ENCODE results near the gene SAXO2. TPM values are rescaled to one million over a fixed set of nuclear protein-coding genes. Genes with fewer than 3 reads are reported as not detected.
"Not testable (repeated sequence)": the region's sequence is repeated elsewhere in the genome, so short reads cannot be mapped to it uniquely, and the experiment has no call there.

Gene SAXO2
- total RNA-seq, 1 donor from 2014 or later, result 15.8 TPM

DNA sequence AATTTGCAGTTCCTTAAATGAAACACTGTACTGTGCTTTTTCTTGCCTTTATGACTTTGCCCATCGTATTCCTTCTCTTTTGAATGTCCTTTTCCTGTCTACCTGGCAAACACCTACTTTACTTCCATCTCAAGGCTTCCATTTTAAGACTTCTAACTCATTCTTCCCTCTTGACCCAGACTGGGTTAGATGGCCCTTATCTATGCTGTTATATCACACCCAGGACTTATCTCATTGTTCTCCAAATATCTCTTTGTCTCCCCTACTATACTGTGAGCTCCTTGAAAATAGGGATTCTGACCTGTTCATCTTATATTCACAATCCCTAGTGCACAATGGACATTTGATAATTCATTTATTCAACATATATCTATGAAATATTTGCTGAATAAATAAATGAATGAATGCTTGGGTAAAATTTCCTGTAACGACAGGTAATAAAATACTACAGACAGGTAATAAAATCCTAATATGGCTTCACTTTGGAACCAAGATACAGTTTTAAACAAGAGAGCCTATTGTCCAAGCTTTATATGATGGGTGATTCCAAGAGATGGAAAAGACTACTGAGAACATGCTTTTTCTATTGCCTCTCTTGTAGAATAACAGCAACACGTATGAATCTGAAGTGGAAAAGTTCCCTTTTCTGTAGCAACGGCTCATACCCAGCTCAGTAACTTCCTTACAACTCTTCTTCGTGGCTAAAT is 22.8 kb upstream of the SAXO2 start:
- DNase-seq, result no peak
- ATAC-seq, result no peak
- H3K27me3 ChIP-seq (ENCODE audit: low read depth), result no peaks in the 10 kb centered on the region
- H3K9me3 ChIP-seq, result no peaks in the 10 kb centered on the region
- TF ChIP-seq, protein P1, sequence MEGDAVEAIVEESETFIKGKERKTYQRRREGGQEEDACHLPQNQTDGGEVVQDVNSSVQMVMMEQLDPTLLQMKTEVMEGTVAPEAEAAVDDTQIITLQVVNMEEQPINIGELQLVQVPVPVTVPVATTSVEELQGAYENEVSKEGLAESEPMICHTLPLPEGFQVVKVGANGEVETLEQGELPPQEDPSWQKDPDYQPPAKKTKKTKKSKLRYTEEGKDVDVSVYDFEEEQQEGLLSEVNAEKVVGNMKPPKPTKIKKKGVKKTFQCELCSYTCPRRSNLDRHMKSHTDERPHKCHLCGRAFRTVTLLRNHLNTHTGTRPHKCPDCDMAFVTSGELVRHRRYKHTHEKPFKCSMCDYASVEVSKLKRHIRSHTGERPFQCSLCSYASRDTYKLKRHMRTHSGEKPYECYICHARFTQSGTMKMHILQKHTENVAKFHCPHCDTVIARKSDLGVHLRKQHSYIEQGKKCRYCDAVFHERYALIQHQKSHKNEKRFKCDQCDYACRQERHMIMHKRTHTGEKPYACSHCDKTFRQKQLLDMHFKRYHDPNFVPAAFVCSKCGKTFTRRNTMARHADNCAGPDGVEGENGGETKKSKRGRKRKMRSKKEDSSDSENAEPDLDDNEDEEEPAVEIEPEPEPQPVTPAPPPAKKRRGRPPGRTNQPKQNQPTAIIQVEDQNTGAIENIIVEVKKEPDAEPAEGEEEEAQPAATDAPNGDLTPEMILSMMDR (IDR thresholded peaks at IDR 0.05), result no peak
- no peak overlapping the region for H3K27ac ChIP-seq
- H3K4me1 ChIP-seq, result no peaks in the 10 kb centered on the region
- intact Hi-C loops (cut with DNase I), result no loop called here
- H3K4me3 ChIP-seq, result no peak overlapping the region
- peaks cover 45% of the 10 kb centered on the region for H3K36me3 ChIP-seq

DNA sequence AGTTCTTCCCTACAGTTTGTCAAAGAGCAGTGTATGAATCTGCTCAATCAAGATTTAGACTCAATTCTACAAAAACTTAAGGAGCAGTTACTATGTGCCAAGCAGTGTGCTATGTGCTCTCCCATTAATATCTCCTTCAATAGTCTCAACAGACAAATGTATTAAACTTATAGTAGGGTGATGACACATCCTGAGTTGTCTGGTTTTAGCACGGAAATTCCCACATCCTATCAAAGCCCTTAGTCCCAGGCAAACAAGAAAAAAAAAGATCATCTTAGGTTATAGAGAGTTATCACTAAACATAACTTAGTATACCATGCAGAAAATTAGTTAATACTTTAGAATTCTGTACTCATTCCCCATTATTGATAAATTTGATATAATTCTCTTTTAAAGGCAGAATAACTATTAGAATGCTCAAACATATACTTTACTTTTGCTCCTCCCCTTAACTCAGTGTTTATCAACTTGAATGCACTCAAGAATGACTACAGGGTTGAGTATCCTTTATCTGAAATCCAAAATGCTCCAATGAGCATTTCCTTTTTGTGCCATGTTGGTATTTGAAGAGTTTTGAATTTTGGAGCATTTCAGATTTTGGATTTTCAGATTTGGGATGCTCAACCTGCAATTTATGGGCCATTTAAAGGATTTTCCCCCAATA is 20.6 kb upstream of the SAXO2 start:
- H3K27ac ChIP-seq; H3K4me1 ChIP-seq; DNase-seq; intact Hi-C loops (cut with DNase I); ATAC-seq; H3K4me3 ChIP-seq; H3K9me3 ChIP-seq; H3K27me3 ChIP-seq (ENCODE audit: low read depth): not testable (repeated sequence)
- peaks cover 40% of the 10 kb centered on the region for H3K36me3 ChIP-seq

DNA sequence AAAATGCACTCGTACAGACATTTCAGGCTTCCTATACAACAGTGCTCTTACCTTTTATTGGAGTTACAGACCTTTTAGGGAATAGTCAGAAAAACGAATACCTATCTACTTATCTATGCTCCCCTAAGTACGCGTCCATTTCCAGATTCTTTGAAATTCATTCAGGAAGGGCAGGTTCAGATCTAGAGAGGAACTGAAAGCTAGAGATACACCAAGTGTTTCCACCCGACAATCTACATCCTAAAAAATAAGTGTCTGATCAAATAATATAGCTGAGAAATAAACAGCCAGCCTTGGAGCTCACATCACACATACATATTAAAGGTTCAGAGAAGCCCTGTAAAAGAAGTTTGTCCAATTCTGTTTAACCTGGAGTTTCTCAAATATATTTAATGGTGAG is 19.0 kb upstream of the SAXO2 start:
- H3K9me3 ChIP-seq; H3K4me1 ChIP-seq; H3K27ac ChIP-seq; ATAC-seq; DNase-seq; H3K27me3 ChIP-seq (ENCODE audit: low read depth); H3K4me3 ChIP-seq; intact Hi-C loops (cut with DNase I): not testable (repeated sequence)
- H3K36me3 ChIP-seq, result peaks cover 31% of the 10 kb centered on the region

GRCh38 chr15:82245956-82246355 is 16.7 kb upstream of the SAXO2 start:
- H3K4me3 ChIP-seq; H3K27me3 ChIP-seq (ENCODE audit: low read depth); DNase-seq; intact Hi-C loops (cut with DNase I); H3K9me3 ChIP-seq; ATAC-seq; H3K27ac ChIP-seq; H3K4me1 ChIP-seq: not testable (repeated sequence)
- H3K36me3 ChIP-seq, result peaks cover 12% of the 10 kb centered on the region

DNA sequence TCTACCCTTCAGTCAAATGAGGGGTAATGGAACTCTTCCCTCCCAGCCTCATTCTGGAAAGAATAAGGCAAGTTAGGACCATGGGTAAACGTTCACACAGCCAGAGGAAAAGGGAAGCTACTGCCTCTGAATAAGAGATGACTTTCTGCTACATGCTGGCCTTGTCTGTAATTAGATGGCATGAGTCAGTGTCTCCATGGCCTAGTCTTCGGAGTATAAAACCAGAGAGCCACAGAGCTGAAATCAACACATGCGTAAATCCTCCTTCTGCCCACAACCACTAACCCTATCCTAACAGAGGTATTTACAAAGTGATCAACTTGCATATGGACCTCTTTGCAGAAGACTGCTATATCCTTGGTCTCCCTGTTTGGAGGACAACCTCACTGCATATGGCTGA is 14.4 kb upstream of the SAXO2 start:
- H3K4me1 ChIP-seq; H3K9me3 ChIP-seq; DNase-seq; ATAC-seq; H3K27me3 ChIP-seq (ENCODE audit: low read depth); intact Hi-C loops (cut with DNase I); H3K4me3 ChIP-seq; H3K27ac ChIP-seq: not testable (repeated sequence)
- H3K36me3 ChIP-seq, result peaks cover 15% of the 10 kb centered on the region

DNA sequence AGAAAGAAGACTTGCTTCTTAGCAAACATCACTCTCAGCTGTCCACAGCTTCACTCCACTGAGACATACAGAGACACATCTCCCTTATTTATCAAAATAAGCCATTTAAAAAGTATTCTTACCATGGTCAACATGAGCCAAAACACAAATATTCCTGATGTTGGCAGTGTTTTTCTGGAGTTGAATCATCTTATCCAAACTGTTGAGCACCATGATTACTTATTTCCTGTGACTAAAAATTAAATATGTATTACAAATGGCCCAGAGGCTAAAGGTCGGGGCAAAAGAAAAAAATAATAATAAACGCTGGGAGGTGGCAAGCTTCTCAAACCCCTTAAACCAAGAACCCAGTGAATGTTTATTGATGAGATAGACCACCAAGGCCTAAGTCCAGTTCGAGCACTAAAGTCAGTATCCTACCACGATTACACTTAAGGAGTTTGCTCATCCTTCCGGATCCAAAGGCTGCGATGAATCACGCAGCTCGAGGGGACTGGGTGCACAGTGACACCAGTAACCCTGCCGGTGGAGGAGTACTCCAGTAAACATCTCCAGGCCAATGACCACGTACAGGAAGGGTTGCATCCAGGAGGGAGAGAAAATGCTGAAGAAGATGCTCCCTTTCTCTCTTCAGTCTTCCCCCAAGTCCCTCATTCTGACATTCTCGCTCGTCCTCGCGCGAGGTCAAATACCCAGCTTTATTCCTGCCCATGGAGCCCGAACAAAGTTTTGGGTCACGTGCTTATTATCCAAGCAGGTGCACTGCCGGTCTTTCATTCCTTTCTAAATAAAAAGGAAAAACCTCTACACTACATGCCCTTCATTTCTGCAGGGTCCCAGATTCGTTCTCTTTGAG is 824 bp upstream of the SAXO2 start:
- H3K36me3 ChIP-seq, result peaks cover 20% of the 10 kb centered on the region
- H3K27me3 ChIP-seq (ENCODE audit: low read depth); intact Hi-C loops (cut with DNase I); H3K9me3 ChIP-seq: not testable (repeated sequence)
- H3K4me1 ChIP-seq, result peaks cover 12% of the 10 kb centered on the region
- peak overlapping the region; percentile 85 for H3K4me3 ChIP-seq
- H3K27ac ChIP-seq, result peak overlapping the region; percentile 84
- DNase-seq (peak; percentile 46), ATAC-seq (peak; percentile 55 to 65)

- Histone ChIP-seq H3K9me3 (no peaks in the 10 kb centered on the region), H3K4me1 (peaks cover 12% of the 10 kb centered on the region), H3K27me3 (ENCODE audit: low read depth) (no peaks in the 10 kb centered on the region), H3K36me3 (peaks cover 7% of the 10 kb centered on the region), H3K4me3 (peak overlapping the region; percentile 85), H3K27ac (peak overlapping the region; percentile 84)
- TF ChIP-seq, protein P1 (IDR thresholded peaks at IDR 0.05), result no peak
- intact Hi-C loops (cut with DNase I), result no loop called here
- no peak for DNase-seq
- ATAC-seq, result peak in 1 of 2 donors; percentile 45
These were observed 732 bp downstream of the SAXO2 start for GRCh38 chr15:82263350-82263749.

DNA sequence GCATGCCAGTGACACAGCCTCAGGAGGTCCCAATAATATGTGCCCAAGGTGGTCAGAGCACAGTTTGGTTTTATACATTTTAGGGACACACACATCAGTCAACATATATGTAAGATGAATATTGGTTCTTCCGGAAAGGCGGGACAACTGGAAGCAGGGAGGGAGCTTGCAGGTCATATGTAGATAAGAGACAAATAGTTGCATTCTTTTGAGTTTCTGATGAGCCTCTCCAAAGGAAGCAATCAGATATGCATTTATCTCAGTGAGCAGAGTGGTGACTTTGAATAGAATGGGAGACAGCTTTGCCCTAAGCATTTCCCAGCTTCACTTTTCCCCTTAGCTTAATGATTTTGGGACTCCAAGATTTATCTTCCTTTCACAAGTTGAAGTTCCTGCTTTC is 4.5 kb downstream of the SAXO2 start:
- H3K27ac ChIP-seq; intact Hi-C loops (cut with DNase I); DNase-seq; H3K9me3 ChIP-seq; H3K4me3 ChIP-seq; H3K27me3 ChIP-seq (ENCODE audit: low read depth); ATAC-seq; H3K36me3 ChIP-seq; H3K4me1 ChIP-seq: not testable (repeated sequence)

- not testable (repeated sequence) for DNase-seq
These were observed 5.8 kb downstream of the SAXO2 start for GRCh38 chr15:82268454-82268853.

More at GRCh38 chr15:82268454-82268853, 5.8 kb downstream of the SAXO2 start:
- H3K4me3 ChIP-seq; intact Hi-C loops (cut with DNase I); H3K27me3 ChIP-seq (ENCODE audit: low read depth); ATAC-seq; H3K27ac ChIP-seq; H3K4me1 ChIP-seq; H3K36me3 ChIP-seq; H3K9me3 ChIP-seq: not testable (repeated sequence)
